Kidney epithelial cell (primary cell): ENCODE results near the gene H2BK1. TPM values are rescaled to one million over a fixed set of nuclear protein-coding genes. Genes with fewer than 3 reads are reported as not detected.

Experiments
- DNase-seq: peaks from one replicate; pipeline ENCODE4 v3.0.0-alpha.2; 2010; ENCODE audit warnings: low read depth
- H3K27me3 ChIP-seq: 2 replicates; pipeline ENCODE4 v1.6.0; 2011; ENCODE audit warnings: low read length; ENCODE audit not compliant: control insufficient read depth, insufficient read depth
- H3K36me3 ChIP-seq: 2 replicates; pipeline ENCODE4 v1.5.1; 2011; ENCODE audit warnings: low read length; ENCODE audit not compliant: control insufficient read depth, insufficient read depth
- H3K4me3 ChIP-seq: 2 replicates; pipeline ENCODE4 v1.5.1; 2011; ENCODE audit warnings: low read depth, mild to moderate bottlenecking, control low read depth, low read length
- total RNA-seq: library from RNA; depleted of rRNA; stranded (reverse); fragments of >200 nt; gene quantifications from 2 replicates; pipeline ENCODE4 v1.2.3, GENCODE V29; 2015
- TF ChIP-seq, protein P1 (sequence below): IDR thresholded peaks from 2 replicates; pipeline ENCODE4 v1.5.1; 2011; ENCODE audit warnings: mild to moderate bottlenecking, moderate library complexity, low read length, control low read depth, inconsistent platforms; ENCODE audit not compliant: insufficient read depth, poor library complexity, severe bottlenecking

The H2BK1 gene
- total RNA-seq, 1 donor from 2014 or later: not detected

DNA sequence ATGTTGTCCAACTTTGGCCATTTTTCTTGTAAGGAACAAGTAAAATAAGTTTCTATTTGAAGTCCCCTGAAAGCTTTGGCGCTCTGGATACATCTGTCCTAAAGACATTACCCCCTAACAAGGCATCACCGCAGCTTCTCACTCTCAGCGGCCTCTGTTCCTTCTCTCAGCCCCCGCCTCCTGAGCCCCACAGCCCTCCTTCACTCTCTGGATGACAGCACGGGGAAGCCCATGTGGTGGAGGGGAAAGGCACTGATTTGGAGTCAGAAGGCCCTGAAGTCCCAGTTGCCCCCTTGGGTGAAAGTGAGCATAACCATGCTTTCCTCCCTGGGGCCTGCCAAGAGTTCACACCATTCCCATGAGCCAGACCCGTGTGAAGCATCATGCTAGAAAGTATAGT, 4.6 kb downstream of the H2BK1 start:
- H3K36me3 ChIP-seq: no peaks in the 10 kb centered on the region
- H3K27me3 ChIP-seq: peaks cover 24% of the 10 kb centered on the region
- H3K4me3 ChIP-seq: no peak overlapping the region
- DNase-seq: no peak
- TF ChIP-seq, protein P1, sequence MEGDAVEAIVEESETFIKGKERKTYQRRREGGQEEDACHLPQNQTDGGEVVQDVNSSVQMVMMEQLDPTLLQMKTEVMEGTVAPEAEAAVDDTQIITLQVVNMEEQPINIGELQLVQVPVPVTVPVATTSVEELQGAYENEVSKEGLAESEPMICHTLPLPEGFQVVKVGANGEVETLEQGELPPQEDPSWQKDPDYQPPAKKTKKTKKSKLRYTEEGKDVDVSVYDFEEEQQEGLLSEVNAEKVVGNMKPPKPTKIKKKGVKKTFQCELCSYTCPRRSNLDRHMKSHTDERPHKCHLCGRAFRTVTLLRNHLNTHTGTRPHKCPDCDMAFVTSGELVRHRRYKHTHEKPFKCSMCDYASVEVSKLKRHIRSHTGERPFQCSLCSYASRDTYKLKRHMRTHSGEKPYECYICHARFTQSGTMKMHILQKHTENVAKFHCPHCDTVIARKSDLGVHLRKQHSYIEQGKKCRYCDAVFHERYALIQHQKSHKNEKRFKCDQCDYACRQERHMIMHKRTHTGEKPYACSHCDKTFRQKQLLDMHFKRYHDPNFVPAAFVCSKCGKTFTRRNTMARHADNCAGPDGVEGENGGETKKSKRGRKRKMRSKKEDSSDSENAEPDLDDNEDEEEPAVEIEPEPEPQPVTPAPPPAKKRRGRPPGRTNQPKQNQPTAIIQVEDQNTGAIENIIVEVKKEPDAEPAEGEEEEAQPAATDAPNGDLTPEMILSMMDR: no peak

DNA sequence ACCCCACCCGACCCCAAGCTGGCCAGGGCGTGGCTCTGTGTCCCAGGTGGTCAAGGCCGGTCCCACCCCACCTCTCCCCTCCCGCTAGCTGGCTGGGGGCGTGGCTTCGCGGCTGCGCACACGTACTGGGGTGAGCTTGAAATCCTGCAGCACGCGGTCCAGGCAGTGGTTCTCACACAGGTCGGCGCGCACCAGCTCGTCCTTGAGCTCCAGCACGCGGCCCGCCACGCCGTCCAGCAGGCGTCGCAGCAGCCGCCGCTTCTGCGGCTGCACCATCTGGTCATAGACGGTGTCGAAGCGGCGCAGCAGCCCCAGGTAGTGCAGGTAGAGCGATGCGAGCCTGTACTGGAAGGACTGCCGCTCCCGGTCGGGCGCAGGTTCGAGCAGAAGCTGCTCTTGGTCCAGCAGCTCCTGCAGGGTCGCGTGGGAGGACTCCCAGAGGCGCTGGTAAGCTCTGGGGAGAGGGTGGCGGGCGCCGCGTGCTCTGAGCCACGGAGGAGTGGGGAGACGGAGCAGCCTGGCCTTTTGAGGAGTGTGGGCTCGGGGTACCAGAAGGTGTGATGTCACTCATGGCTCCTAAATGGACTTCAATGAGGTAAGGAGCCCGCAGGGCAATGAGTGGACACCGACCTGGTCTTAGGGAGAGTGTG, 5.8 kb downstream of the H2BK1 start:
- TF ChIP-seq, protein P1: no peak
- Histone ChIP-seq H3K27me3 (peaks cover 35% of the 10 kb centered on the region), H3K4me3 (no peak overlapping the region), H3K36me3 (no peaks in the 10 kb centered on the region)
- no peak for DNase-seq

DNA sequence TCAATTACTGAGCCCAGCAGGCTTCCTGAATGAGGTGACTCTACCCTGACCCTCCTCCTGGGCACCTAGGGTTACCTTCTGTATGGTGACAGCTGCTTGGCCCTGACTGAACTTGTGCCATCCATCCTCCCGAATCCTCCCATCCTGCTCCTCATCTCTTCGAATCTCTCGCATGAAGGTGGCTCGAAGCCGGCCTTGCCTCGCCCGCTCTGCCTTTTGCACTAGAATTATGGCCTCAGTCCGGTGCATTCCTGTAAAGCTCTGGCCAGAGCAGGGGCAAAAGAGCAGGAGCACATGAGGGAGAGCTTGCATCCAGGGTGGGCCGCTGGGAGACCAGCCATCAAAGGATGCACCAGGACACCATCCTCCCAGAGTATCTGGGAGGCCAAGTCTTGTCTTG, 7.5 kb downstream of the H2BK1 start:
- Histone ChIP-seq H3K27me3 (peaks cover 49% of the 10 kb centered on the region), H3K36me3 (no peaks in the 10 kb centered on the region), H3K4me3 (no peak overlapping the region)
- TF ChIP-seq, protein P1: no peak
- no peak for DNase-seq

DNA sequence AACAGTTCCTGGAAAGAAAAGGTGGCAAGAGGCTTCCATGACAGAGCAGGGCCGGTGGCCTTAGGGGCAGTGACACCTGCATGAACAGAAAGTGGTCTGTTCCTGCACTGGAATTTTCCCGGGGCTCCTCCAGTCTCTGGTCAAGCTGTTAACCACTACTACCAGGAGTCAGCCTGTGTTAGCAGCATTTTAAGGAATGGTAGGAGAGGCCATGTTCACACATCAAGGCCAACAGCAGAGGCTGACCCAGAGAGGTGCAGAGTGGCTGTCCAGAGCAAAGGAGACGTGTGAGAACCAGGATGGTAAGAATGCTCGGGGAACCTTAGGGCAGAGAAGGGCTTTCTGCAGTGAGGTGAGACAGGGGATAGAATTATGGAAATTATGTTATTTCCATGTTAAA, 8.5 kb downstream of the H2BK1 start:
- Histone ChIP-seq H3K27me3 (peaks cover 50% of the 10 kb centered on the region), H3K4me3 (no peak overlapping the region), H3K36me3 (no peaks in the 10 kb centered on the region)
- TF ChIP-seq, protein P1: no peak
- DNase-seq: no peak

DNA sequence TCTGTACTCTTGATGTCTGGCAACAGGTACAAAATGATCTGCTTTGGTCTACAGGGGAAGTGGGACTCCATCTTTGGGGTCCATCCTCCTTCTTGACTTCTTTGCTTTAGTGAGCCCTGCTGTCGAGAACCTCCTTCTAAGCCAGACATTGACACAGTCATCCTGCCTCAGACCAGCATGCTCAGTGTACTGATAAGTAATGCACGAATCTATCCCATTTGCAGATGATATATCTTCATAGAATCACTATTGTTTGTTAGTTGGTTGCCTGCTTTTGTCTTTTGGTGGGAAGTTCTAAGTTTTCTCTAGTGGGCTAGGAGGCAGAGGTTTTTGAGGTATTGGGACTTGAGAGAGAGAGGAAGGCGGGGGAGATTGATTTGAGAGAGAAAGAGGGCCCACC, 8.9 kb downstream of the H2BK1 start:
- Histone ChIP-seq H3K4me3 (no peak overlapping the region), H3K36me3 (no peaks in the 10 kb centered on the region), H3K27me3 (peaks cover 50% of the 10 kb centered on the region)
- no peak for DNase-seq
- TF ChIP-seq, protein P1: no peak
